Activated CD4-positive, alpha-beta T cell treated with anti-CD3 and anti-CD28 coated beads for 4 hours (primary cell): Measurements from ENCODE around the gene HIPK3.
"Not testable (repeated sequence)": the region's sequence is repeated elsewhere in the genome, so short reads cannot be mapped to it uniquely, and the experiment has no call there.

Experiments used
- DNase-seq, 2 donors: peaks; one replicate each; pipeline ENCODE4 v3.0.0-alpha.2; 2020

The HIPK3 gene

DNA sequence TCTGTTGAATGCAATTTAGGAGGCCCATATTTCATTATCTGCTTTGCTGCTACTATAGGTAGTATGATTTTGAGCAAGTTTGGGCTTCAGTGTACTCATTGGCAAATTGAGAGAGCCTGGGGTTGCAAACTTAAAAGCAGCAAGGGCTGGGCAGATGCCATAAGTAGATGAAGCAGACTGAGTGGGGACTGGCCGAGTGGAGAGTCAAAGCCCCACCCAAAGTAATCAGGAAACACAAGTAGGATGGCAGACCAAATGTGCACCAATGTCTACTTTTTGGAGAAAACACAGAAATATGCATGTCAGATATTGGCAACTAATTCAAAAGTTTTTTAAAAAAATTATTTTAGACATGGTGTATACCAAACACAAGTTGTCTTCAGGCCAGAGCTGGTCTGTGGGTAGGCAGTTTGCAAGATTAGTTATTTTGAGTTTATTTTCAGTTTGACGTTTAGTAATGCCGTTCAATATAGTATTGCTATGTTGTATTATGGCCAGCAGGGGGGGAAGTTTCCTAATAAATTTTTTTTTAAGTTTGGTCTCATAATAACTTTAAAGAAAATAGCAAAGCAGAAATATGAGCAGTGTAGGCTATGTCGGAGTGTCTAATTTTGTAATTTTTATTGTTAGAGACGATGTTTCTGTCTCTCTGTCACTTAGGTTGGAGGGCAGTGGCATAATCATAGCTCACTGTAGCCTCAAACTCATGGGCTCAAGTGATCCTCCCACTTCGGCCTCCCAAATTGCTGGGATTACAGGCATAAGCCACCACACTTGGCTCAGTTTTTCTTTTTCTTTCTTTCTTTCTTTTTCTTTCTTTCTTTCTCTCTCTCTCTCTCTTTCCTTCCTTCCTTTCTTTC lies 105.1 kb downstream of the HIPK3 start:
- peak in 1 of 2 donors; percentile 20 for DNase-seq

DNA sequence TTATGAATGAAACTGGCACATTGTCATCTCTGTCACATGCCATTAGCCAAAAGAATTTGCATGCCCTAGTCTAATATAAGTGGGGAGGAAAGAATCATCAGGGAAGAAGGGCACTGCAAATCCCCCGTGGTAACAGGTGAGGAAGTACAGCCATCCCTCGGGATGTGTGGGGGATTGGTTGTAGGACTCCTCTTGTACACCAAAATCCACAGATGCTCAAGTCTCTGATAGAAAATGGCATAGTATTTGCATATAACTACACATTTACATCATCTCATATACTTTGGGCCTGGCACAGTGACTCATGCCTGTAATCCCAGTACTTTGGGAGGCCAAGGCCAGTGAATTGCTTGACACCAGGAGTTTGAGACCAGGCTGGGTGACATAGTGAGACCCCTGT lies 109.7 kb downstream of the HIPK3 start:
- no peak for DNase-seq

DNA sequence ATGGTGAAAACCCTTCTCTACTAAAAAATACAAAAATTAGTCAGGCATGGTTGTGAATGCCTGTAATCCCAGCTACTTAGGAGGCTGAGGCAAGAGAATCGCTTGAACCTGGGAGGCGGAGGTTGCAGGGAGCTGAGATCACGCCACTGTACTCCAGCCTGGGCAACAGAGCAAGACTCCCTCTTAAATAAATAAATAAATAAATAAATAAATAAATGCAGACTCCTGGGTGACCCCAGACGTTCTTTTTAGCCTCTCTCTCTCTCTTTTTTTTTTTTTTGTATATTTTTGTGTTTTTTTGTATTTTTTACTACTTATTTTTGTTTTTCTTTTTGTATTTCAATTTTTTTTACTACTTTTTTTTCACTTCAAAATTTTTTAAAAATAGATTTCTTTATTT lies 111.3 kb downstream of the HIPK3 start:
- DNase-seq = not testable (repeated sequence)

DNA sequence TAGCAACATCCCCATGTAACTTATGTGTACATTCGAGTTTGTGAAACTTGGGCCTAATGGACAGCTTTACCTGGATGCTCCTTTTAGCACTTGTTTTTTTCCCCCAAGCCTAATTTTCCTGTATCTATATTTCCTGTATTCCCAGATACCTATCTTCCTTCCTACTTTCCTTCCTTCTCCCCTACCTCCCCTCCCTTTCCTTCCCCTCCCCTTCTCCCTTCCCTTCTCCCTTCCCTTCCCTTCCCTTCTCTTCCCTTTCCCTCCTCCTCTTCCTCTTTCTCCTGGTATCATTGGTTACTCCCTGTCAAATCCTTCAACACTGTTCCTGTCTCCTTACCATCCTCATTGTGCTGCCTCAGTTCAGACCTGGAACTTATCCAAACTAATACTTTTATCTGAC lies 111.8 kb downstream of the HIPK3 start:
- no peak for DNase-seq

DNA sequence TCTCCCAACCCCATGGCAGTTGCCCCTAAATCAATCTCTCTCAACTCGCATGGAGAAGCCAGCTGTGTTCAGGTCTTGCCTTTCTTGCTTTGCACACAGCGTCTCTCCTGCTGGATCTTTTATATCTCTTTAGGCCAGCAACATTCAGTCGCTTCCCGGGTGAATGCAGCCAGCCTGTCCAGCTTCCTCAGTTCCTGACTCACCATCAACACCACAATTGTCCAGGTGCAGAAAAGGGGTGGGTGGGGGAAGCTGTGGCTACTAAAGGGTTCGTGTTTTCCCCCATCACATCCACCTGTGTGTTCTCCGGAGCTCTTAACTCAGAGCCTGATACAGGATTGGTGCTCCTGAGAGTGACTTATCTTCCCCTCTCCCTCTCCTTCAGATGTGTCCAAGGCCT lies 116.5 kb downstream of the HIPK3 start:
- DNase-seq = no peak

DNA sequence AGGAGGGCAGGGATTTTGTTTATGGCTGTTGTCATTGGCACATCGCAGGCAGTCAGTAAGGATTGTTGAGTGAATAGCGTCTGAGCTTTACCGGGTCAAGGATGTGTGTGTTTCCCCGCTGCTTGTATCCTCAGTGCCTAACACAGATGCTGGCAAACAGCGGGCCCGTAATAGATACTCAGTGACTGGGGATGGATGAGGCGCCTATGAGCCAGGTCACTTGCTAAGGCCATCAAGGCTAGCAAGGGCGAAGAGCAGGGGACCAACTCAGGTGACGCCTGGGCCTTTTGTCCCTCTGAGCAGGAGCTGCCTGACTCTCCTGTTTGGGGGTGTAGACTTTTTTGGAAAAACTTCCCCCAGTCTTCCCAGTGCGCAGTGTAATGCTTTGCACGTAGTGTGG lies 118.1 kb downstream of the HIPK3 start:
- no peak for DNase-seq

DNA sequence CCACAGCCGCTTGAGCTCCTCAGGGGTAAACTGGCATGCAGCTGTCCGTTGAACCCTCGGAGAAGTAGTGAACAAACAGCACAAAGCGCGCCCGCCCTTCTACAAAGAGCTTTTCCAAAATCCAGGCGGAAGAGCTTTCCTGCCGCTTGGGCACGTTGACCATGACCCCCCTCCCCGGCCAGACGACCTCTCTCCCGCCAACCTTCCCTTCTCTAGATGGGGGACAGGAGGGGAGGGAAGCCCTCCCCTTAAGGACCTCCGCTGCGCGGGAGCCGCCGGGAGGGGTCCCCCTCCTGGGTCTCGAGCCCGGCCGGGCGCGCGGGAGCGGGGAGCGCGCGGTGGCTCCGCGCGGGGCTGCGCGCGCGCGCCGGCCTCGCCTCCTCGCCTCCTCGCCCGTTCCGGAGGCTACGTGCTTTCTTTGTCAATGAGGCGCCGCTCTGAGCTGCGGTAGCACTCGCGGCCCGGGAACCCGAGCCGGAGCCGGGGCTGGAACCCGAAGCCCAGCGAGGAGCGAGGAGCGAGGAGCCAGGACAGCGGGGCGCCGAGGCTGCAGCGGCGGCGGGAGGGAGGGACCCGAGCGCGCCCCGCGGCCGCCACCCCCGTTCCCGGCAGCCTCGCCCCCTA lies 118.6 kb downstream of the HIPK3 start, which contains the start of gene KIAA1549L:
Gene KIAA1549L (plus strand): TSS at position 421 of the 624 bp plus-strand sequence.
- DNase-seq = no peak

DNA sequence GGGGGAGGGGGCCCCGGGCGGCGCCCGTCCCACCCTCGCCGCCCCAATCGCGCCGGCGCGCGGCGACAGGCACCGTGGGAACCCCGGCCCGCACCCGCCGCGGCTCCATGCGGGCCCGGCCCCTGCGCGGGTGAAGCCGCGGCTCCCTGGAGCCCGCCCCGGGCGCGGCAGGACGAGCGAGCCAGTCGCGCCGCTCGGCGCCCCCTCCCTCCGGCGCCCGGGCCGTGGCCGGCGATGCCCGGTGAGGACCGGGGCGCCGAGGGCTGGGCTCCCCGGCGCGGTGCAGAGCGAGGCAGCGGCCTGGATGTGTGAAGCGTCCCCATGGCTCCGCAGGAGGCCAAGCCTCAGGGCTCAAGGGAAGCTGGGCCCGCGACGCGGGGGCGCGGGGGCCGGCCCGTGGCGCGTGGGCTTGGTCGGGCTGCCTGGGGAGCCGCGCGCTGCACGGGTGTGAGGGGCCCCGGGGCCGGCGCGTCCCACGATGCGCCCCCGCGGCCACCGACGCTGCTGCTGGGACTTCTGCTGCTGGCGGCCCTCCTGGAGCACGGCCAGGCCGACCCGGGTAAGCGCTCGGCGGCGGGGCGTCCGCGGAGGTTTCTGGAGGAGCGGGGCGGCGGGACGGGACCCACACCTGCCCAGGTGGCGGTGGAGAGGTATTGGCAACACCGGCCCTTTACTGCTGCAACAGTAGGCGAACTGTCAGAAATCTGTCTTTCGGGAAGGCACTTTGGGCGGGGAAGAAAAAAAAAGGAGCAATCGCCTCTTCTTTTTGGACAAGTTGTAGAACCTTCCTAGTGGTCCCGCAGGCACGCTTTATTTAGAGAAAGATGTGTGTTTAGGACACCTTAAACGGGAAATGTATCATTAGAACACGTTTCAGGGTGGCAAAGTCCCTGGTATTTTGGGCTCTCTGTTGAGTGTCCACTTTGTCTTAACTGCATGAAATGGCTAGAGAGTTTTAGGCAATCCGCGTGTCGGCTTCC lies 119.4 kb downstream of the HIPK3 start:
- DNase-seq = no peak

DNA sequence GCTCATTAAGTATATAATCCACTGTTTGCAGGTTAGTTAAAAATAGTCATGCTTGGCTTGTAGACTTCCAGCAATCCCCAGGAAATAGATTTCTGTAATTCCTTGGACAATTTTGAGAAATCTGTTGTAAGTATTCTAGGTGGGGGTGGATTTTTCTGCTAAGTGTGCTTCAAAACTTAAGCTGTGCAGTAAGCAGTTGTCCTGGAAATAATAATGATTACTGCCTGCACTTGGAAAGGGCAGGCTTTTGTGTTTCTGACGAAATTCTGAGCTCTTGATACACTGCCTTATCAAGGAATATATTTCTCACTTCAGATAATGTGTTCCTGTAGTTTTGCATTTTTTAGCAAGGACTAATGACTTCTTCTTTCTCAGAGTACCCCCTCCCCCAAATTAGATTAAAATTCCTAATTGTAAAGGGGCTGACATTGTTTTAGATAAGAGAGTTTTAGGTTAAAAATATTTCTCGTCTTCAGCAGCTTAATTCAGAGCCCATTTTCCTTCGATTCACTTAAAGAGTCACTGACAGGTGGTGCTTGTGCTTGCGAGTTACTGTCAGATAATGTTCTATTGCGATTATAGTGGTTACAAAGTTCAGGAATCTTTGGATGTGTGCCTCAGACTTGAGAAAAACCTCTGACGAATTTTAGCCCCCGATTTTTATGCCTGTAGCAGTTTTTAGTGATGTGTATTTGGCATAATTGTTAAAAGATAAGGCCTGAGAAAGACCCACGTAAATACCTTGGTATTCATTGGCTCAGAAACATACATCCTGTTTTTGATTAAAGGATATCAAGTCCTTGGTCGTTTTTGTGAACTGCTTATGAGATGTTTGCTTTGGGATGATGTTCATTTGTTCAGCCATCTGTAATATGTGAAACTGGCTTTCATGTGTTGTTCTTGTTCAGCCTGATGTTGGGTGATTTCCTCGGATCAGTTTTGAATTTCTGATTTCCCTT lies 120.5 kb downstream of the HIPK3 start:
- DNase-seq = no peak

DNA sequence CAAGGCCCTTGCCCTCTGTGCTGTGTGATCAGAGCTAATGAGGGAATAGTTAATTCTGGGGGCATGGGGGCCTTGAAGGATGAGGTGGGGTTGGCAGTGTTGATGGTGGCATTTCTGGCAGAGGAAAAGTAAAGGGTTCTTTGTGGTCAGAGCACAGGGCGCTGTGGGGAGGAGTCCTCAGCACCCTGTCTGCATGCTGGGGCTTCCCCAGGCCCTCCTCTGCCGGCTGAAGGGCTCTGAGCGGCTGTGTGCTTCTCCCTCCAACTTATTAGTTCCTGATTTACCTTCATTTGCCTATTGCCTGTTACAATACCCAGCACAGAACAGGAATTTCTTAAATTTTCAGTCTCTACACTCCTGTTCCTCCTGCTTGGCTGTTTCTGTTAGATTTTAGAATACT lies 122.8 kb downstream of the HIPK3 start:
- no peak for DNase-seq

DNA sequence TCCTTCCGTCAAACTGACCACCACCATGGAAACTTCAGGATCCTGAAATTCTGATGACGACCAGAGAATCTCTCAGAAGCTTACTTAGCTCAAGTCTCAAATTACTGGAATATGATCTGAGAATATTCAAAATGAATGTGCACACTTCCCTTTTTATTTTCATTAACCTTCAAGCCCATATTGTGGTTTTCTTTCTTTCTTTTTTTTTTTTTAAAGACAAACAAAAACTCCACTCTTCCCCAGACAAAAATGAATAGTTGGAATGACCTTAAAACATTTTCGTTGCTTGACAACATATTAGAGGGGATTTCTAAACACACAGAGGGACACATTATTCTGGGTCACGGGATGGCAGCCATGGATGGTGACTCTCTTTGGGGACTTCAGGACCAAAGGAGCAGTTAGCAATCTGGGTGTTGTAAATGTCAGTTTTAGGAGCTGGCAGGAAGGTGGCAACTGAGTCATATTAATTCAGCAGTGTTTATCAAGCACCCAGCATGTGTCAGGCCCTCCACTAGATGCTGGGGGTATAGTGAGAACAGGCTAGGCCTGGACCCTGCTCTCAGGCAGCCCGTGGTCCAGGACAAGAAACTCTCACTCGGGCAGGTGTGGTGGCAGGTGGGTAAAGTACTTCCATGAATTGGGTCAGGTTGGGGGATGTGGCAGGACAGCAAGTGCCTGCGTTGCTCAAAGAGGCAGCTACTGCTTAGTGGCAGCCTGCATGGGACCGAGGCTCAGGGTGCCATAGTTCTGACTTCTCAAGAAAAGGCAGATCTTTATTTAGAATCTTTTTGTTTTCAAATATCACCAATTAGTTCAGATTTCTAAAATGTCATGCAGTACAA lies 126.1 kb downstream of the HIPK3 start:
- no peak for DNase-seq

DNA sequence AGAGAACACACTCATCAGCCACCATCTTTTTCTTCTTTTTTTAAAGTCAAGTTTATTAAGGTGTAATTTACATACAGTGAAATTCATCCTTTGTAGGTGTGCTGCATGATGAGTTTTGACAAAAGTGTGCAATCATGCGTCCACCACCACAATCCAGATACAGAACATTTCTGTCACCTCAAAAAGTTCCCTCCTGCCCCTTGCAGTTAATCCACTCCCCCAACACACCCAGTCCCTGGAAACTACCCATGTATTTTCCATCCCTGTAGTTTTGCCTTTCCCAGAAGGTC lies 126.7 kb downstream of the HIPK3 start:
- no peak for DNase-seq

DNA sequence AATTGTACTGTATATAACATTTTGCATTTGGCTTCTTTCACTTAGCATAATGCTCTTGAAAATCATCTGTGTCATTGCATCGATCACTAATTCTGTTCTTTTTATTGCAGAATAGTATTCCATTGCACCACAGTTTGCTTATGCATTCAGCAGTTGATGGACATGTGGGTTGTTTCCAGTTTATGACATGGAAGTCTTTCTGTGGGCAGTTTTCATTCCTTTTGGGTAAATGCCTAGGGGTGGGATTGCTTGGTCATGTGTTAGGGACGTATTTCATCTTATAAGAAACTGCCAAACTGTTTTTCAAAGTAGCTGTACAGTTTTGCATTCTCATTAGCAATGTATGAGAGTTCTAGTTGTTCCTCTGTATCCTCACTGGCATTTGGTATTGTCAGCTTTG lies 127.0 kb downstream of the HIPK3 start:
- DNase-seq = no peak

DNA sequence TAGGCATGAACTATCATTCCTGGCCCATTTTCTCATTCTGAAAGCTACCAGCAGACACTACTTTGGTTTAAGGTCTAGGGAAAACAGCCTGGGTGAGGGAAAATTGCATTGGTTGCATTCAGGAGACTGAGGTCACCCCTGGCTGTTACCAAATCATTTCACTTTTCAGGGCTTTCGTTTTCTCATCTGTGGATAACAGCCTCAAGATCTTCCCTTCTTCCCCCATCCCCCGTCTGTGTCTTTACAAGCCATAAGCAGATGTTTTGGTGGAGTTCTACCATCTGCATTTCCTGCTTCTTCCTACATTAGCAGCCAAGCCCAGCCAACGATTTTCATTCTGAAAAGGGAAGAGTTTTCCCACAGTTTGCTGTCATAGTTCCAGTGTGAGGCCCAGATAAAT lies 130.4 kb downstream of the HIPK3 start:
- DNase-seq = no peak

DNA sequence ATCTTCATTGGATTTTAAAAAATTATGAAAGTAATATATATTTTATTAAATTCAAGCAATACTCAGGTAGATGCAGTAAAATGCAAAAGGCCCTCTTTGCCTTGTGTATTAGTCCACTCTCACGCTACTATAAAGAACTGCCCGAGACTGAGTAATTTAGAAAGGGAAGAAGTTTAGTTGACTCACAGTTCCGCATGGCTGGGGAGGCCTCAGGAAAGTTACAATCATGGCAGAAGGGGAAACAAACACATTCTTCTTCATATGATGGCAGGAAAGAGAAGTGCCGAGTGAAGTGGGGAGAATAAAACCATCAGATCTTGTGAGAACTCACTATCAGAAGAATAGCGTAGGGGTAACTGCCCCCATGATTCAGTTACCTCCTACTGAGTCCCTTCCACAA lies 130.8 kb downstream of the HIPK3 start:
- no peak for DNase-seq

DNA sequence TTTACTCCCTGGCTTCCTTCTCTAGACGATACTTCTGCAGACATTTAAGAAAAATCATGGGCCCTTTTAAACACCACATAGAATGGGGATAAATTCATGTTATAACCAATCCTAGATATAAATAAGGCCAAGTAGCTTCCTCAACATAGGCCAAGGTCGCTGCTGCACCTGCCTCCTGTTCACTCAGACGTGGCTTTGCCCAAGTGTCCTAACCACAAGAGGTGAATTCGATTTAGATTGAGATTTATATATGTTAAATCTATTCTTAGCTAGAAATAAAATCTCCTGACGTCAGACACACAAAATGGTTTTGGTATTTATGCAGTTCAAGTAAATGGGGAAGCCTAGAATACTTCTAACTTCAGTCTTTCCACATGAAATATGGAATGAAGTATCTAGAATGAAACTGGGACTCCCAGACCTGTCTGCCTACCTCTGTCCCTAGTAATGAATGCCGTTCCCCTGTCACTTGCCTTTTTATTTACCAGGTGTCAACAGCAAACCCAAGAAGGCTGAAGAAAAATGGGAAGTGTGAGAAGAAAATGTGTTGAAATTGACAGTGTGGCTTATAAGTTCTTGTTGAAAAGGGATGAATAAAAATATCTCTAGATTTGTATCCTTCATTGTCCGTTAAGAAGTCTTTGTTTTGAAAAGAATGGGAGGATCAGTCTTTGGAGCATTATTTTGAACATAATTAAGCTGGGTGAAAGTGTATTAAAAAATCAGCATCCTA lies 131.8 kb downstream of the HIPK3 start:
- no peak for DNase-seq

DNA sequence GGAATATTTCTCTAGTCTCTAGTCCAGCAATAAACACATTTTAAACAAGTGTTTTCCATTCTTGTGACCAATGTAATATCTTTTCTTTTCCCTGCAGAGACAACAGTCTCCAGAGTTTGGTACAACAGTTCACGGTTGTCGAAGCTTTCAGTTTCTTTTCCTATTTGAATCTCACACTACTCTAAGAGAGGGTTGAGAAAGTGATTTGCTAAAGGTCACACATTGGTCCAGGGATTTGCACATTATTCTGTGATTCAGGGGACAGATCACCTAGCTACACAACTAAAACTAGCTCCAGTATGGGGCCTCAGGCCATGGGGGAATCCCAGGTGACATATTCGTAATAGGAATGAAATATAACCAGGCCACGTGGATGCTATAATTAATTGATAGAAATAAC lies 132.5 kb downstream of the HIPK3 start:
- DNase-seq = no peak

DNA sequence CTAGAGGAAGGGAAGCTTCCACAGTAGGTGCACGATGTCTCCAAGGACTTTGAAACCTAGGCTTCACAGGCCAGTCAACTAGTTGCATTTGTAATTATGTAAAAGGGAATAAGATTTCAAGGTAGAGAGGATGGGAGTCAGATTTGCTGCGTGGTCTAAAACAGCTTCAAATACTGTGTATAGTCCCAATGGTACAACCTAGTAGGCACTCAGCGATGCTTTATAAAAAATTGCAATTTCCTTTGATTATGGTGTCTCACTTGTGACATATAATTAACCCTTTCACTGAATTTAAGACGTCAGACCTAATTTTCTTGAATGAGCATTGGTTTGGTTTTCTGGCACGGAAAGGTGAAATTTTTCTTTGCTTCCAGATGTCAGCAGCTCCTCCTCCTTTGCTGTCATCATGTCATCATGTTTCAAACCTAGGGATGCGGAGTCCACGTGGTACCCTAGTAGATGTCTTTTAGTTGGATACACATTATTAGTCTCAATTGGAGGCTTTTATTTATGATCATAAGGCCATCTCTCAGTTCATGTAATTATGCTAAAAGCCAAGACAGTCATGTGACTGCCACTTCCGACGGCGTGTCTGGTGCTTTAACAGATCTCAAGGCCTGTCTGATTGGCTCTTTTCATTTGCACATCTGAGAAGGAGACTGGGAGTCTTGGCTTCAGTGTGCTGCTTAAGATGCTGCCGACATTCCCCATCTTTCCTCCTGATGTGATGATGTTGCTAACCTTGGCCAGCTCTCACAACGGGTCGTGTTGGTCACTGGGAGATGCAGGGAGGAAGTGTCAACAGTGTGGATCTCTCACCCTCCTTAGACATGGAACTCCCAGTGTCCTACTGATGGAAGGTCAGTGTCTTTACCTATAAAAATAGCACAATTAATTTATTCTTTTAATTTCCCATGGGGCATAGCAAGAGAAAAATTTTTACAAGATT lies 134.0 kb downstream of the HIPK3 start:
- DNase-seq = no peak

DNA sequence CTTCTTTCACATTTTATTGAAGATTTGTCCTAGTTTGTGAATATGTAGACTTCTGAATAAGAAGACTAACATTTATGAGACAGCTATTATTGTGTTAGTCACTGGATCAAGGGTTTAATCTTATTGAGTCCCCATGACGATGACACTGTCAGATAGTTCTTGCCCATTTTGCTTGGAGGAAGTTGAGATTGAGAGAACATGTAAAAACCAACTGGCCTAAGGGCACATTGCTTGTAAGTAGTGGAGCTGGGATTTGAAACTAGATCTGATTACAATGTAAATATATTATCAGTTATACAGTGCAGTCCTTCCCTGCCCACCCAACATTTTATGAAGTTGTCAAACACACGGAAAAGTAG lies 134.7 kb downstream of the HIPK3 start:
- DNase-seq = no peak
